ENCODE measurements around the gene SOSTDC1. TPM values are rescaled to one million over a fixed set of nuclear protein-coding genes. Genes with fewer than 3 reads are reported as not detected.

SOSTDC1 gene
- total RNA-seq, 1 donor from 2014 or later, result 0.41 TPM

GRCh38 chr7:16432425-16432731, 33.2 kb downstream of the SOSTDC1 start:
- peaks cover 5% of the 10 kb centered on the region for H3K4me1 Mint-ChIP-seq (ENCODE audit: low read depth)
- H3K9me3 Mint-ChIP-seq (ENCODE audit: low read depth), result no peaks in the 10 kb centered on the region
- no peak overlapping the region for H3K27ac Mint-ChIP-seq
- H3K36me3 Mint-ChIP-seq (ENCODE audit: insufficient read depth), result no peaks in the 10 kb centered on the region
- no peaks in the 10 kb centered on the region for H3K27me3 Mint-ChIP-seq
- H3K4me3 Mint-ChIP-seq (ENCODE audit: low read depth), result no peak overlapping the region
- no peak for DNase-seq (ENCODE audit: low spot score, unreplicated experiment)
- TF ChIP-seq CTCF (IDR thresholded peaks at IDR 0.05; ENCODE audit: unreplicated experiment), result no peak

- no peak overlapping the region for H3K27ac Mint-ChIP-seq
- H3K9me3 Mint-ChIP-seq (ENCODE audit: low read depth), result no peaks in the 10 kb centered on the region
- H3K27me3 Mint-ChIP-seq, result no peaks in the 10 kb centered on the region
- peak; percentile 49 for TF ChIP-seq CTCF (IDR thresholded peaks at IDR 0.05; ENCODE audit: unreplicated experiment)
- H3K4me3 Mint-ChIP-seq (ENCODE audit: low read depth), result no peak overlapping the region
- H3K4me1 Mint-ChIP-seq (ENCODE audit: low read depth), result peaks cover 5% of the 10 kb centered on the region
- H3K36me3 Mint-ChIP-seq (ENCODE audit: insufficient read depth), result no peaks in the 10 kb centered on the region
- no peak for DNase-seq (ENCODE audit: low spot score, unreplicated experiment)
These were observed 33.7 kb downstream of the SOSTDC1 start for GRCh38 chr7:16431646-16432424.

GRCh38 chr7:16430133-16430532, 35.4 kb downstream of the SOSTDC1 start:
- Mint-ChIP-seq H3K4me3 (ENCODE audit: low read depth) (no peak overlapping the region), H3K27ac (no peak overlapping the region)

GRCh38 chr7:16428672-16429071, 36.9 kb downstream of the SOSTDC1 start:
- Mint-ChIP-seq H3K4me3 (ENCODE audit: low read depth) (no peak overlapping the region), H3K36me3 (ENCODE audit: insufficient read depth) (no peaks in the 10 kb centered on the region), H3K9me3 (ENCODE audit: low read depth) (no peaks in the 10 kb centered on the region), H3K27ac (no peak overlapping the region), H3K27me3 (no peaks in the 10 kb centered on the region), H3K4me1 (ENCODE audit: low read depth) (peaks cover 5% of the 10 kb centered on the region)
- TF ChIP-seq CTCF (IDR thresholded peaks at IDR 0.05; ENCODE audit: unreplicated experiment), result no peak
- DNase-seq (ENCODE audit: low spot score, unreplicated experiment), result no peak

More at GRCh38 chr7:16430133-16430532, 35.4 kb downstream of the SOSTDC1 start:
- DNase-seq (ENCODE audit: low spot score, unreplicated experiment), result no peak
- no peaks in the 10 kb centered on the region for H3K27me3 Mint-ChIP-seq
- H3K4me1 Mint-ChIP-seq (ENCODE audit: low read depth), result peaks cover 5% of the 10 kb centered on the region
- no peaks in the 10 kb centered on the region for H3K9me3 Mint-ChIP-seq (ENCODE audit: low read depth)
- TF ChIP-seq CTCF (IDR thresholded peaks at IDR 0.05; ENCODE audit: unreplicated experiment), result no peak
- no peaks in the 10 kb centered on the region for H3K36me3 Mint-ChIP-seq (ENCODE audit: insufficient read depth)

- TF ChIP-seq CTCF (IDR thresholded peaks at IDR 0.05; ENCODE audit: unreplicated experiment), result no peak
These were observed 37.4 kb downstream of the SOSTDC1 start for GRCh38 chr7:16428182-16428581.

More at GRCh38 chr7:16428182-16428581, 37.4 kb downstream of the SOSTDC1 start:
- H3K4me3 Mint-ChIP-seq (ENCODE audit: low read depth), result no peak overlapping the region
- H3K27ac Mint-ChIP-seq, result no peak overlapping the region
- DNase-seq (ENCODE audit: low spot score, unreplicated experiment), result no peak
- H3K36me3 Mint-ChIP-seq (ENCODE audit: insufficient read depth), result no peaks in the 10 kb centered on the region
- H3K27me3 Mint-ChIP-seq, result no peaks in the 10 kb centered on the region
- peaks cover 5% of the 10 kb centered on the region for H3K4me1 Mint-ChIP-seq (ENCODE audit: low read depth)
- H3K9me3 Mint-ChIP-seq (ENCODE audit: low read depth), result no peaks in the 10 kb centered on the region
